ENCODE results near the gene SEC23A.
"Not testable (repeated sequence)": the region's sequence is repeated elsewhere in the genome, so short reads cannot be mapped to it uniquely, and the experiment has no call there.

SEC23A gene

DNA sequence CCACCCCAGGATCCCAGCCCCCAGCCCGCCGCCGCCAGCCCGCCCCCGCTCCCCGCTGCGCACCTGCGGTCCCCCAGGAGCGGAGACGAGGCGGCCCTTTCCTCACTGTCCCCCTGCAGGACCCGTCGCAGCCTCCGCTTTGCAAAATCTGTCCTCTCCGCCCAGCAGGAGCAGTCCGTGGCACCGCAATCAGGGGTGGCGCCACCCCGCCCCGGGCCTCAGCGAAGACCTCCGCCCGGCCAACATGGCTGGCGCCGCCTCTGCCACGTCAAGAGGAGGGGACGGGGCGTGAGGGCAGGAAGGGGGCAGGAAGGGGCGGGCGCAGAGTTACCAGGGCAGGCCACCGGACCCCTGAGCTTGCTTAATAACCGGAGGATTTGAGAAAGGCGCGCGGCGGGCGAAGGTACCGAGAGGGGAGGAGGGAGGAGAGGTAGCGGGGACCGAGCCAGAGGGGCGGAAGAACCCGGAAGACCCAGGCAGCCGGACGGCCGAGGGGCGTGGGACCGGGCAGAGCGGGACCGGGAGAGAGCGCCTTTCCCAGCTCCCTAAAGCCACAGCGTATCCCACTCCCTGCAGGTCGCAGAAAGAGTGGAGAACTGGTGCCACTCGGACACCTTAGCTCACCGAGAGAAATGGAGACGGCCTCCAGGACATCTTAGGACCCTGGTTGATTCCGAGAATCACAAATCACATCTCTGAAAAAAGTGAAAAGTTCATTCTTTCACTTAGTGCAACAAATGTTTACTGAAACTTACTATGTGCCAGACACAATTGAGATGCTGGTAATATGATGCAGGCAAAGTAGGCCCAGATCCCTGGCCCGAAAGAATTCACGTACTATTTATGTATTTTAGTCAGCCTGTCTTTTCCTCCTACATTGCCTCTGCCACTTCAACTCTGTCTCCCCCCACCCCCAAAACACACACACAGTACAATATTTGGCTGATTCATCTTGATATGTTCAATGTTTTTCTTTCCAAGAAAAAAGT lies at the start of gene SEC23A:
Gene SEC23A (minus strand): TSS at position 267 of the 989 bp plus-strand sequence. CDS start 7,117 bp downstream, outside the sequence.
- DNase-seq (ENCODE audit: low read depth, low spot score): peak; percentile 61

GRCh38 chr14:39145266-39145966 lies 42.4 kb upstream of the SEC23A start:
- DNase-seq (ENCODE audit: low read depth, low spot score): no peak

GRCh38 chr14:39143226-39143625 lies 40.2 kb upstream of the SEC23A start:
- DNase-seq (ENCODE audit: low read depth, low spot score): not testable (repeated sequence)

- not testable (repeated sequence) for DNase-seq (ENCODE audit: low read depth, low spot score)
Measured at GRCh38 chr14:39141623-39142022, 38.6 kb upstream of the SEC23A start.

GRCh38 chr14:39140170-39140569 lies 37.1 kb upstream of the SEC23A start:
- peak; percentile 20 for DNase-seq (ENCODE audit: low read depth, low spot score)

DNA sequence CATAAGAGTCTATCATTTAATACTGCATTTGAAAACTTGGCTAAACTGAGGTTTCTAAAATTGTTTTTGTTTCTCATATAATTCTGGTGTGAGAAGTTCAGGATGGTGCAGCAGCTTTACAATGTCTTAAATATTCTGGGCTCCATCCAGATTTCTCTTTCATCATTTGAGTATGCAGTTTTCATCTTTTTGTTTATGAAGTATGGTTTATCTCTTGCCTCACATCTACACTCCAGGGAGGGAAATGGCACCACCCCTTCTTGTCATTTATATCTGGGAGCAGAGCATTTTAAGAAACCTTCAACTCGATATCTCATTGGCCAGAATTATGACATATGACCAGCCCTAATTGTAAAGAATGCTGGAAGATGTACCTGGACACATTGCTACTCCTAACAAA lies 35.4 kb upstream of the SEC23A start:
- DNase-seq (ENCODE audit: low read depth, low spot score): no peak

DNA sequence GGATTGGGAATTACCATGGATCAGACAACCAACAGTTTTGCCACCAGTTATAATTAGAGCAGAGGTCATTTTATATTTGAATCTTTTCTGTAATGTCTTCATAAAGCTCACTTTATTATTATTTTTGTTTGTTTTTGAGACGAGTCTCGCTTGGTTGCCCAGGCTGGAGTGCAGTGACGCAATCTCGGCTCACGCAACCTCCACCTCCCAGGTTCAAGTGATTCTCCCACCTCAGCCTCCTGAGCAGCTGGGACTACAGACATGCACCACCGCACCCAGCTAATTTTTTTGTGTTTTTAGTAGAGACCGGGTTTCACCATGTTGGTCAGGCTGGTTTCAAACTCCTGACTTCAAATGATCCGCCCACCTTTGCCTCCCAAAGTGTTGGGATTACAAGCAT lies 34.8 kb upstream of the SEC23A start:
- DNase-seq (ENCODE audit: low read depth, low spot score): not testable (repeated sequence)

DNA sequence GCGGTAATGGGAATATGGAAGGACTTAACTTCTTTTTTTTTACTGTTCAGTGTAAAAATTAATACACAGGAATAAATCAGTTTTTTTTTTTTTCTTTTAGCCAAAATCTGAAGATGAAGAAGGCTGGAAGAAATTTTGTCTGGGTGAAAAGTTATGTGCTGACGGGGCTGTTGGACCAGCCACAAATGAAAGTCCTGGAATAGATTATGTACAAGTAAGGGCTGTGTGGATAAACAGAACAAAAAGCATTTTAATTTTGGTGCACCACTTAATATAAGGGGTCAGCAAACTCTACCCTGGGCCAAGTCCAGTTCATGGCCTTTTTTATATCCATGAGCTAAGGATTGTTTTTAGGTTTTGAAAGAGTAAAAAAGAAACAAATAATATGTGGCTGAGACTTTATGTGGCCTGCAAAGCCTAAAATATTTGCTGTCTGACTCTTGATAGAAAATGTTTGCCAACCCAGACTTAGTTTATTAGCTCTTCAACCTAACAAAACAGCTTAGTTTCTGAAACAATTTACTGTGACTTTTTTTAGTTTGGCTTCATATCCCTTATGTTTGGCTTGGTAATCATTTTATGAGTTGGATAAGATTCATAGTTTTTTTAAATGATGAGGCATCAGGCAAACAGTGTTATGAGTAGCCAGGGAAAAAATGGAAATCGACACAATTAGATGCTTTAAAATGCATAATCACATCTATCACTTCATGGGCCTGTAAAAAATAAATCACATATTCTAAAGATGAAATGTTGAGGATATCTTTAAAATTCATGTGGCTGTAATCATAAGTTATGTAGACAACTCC lies 19.5 kb upstream of the SEC23A start:
- no peak for DNase-seq (ENCODE audit: low read depth, low spot score)

GRCh38 chr14:39114073-39114838 lies 11.2 kb upstream of the SEC23A start, which contains the start of gene GEMIN2:
Gene GEMIN2 (plus strand): TSS chr14:39114323. CDS start chr14:39114339, 16 bp downstream.
- DNase-seq (ENCODE audit: low read depth, low spot score): peak; percentile 73

- no peak for DNase-seq (ENCODE audit: low read depth, low spot score)
Measured at GRCh38 chr14:39113685-39114072, 10.6 kb upstream of the SEC23A start.

DNA sequence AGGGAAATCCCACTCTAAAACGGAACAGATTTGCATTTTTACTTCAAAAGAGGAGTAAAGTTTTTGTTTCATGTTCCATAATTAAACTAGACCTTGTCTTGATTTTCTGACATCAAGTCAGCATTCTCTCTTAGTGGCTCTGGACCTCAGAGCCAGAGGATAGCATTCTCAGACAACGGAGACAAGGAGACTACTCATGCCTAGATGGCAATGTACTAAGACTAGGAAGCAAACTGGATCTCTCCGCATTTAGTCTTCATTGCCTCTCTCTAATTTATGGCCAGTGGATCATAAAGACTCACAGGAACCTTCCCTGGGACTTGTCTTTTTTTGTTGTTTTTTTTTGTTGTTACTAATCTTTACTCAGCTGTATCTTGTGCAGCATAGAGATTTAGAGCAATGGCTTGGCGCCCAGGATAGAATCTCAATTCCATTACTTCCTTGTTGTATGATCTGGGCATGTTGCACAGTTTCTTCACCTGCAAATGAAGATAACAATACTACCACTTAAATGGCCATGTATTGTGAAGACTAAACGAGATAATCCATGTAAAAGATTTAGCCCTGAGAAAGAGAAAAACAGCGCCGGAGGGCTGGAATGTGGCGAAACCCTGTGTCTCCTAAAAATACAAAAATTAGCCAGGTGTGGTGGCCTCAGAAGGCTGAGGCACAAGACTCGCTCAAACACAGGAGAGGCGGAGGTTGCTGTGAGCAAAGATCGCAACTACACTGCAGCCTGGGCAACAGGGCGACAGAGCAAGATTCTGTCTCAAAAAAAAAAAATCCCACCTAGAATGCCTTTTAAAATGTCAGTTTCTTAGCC lies 7.1 kb upstream of the SEC23A start:
- DNase-seq (ENCODE audit: low read depth, low spot score): no peak

GRCh38 chr14:39108791-39109190 lies 5.8 kb upstream of the SEC23A start:
- DNase-seq (ENCODE audit: low read depth, low spot score): no peak

DNA sequence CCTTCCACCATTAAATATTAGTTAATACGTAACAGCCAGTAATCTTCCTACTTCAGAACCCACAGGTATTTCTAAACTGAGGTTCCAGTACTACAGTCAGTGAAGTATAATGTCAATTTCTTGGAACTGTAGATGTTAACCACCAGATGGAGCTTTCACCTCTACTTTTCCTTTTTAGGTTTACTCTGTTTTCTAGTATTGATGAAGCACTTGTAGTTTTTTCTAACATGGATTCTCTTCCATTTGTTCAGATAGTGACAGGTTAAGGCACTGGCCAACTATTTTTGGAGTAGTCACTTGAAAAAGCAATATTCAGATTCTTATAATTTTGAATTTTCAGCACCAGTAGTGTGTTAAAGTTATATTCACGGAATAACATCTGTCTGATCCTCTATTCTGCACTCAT lies 4.6 kb upstream of the SEC23A start:
- no peak for DNase-seq (ENCODE audit: low read depth, low spot score)

DNA sequence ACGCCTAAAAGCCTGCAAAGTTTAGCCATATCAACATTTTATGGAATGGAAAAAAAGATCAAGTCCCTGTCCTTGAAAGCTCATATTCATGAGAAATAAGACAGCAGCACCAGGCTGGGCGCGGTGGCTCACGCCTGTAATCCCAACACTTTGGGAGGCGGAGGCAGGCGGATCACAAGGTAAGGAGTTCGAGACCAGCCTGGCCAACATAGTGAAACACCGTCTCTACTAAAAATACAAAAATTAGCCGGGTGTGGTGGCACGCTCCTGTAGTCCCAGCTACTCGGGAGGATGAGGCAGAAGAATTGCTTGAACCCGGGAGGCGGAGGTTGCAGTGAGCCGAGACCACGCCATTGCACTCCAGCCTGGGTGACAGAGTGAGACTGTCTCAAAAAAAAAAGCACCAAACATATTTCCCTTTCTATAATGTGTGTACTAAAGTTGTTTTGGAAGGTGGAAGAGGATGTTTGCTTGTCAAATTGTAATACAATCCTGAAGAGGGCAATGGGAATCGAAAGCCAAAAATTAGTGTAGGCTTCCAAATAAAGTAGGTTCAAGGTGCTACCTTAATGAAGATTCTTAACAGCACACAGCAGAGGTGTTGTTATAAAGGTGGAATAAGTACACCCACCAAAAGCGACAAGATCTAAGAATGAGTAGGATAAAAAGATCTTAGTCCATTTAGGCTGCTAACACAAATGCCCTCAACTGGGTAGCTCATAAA lies 1.2 kb upstream of the SEC23A start:
- DNase-seq (ENCODE audit: low read depth, low spot score): not testable (repeated sequence)

DNA sequence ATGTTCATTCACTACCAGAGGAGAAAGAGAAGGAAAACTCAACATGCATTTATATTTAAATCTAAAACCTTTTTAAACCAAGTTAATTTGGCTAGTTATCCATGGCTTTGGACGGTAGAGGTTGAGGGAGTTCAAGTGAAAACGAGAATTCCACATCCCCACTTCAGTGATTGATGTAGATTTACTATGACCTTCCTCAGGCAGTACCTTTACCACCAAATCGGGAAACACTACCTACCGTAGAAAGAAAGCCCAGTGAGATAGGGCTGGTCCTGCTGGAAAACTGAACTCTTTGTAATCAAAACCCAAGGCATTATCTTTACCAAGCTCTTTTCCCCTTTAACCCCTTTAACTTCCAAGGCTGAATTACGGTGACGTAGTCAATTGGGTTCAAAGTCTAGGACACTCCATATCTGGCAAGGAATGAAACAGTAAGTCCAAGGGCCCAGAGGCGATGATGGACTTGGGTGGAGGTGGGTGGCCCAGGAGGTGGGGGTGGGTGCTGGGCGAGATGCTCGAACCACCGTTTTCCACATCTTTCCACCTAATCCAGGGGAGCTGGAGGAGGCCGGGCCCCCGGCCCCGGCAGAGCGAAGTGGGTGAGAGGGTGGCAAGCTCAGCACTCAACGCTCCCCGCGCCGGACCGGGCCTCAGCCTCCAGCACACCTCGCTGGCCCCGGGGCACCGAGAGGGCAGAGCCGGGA lies 618 bp downstream of the SEC23A start:
- no peak for DNase-seq (ENCODE audit: low read depth, low spot score)

- DNase-seq (ENCODE audit: low read depth, low spot score): no peak
Measured at GRCh38 chr14:39099748-39100147, 3.3 kb downstream of the SEC23A start.

DNA sequence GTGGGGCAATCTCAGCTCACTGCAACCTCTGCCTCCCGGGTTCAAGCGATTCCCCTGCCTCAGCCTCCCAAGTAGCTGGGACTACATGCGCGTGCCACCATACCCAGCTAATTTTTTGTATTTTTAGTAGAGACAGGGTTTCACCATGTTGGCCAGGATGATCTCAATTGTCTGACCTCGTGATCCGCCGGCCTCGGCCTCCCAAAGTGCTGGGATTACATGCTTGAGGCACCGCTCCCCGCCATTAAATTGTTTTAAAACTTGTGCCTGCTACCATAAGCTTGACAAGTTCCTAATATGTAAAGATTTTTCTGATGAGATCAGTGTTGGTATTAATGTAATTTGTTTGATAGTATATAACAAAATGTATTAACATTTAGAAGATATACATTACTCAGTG lies 3.8 kb downstream of the SEC23A start:
- DNase-seq (ENCODE audit: low read depth, low spot score): not testable (repeated sequence)

GRCh38 chr14:39097159-39097558 lies 5.9 kb downstream of the SEC23A start:
- no peak for DNase-seq (ENCODE audit: low read depth, low spot score)

DNA sequence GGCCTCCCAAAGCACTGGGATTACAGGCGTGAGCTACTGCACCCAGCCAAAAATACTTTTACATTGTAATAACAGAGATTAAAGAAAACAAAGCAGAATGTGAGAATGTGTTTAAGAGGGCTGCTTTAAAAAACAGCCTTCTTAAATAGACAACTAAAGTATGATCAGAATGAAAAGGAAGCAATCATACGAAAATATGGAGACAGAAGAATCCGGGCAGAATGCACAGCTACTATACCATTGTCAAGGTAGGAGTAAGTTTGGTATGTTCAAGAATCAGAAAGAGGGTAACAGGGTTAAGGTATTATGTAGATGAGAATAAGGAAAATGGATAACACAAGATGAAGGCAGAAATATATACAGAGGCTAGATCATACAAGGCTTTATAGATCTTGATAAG lies 8.5 kb downstream of the SEC23A start:
- no peak for DNase-seq (ENCODE audit: low read depth, low spot score)
